Measurements from ENCODE around the gene MACROD2. TPM values are rescaled to one million over a fixed set of nuclear protein-coding genes. Genes with fewer than 3 reads are reported as not detected.

The MACROD2 gene
- total RNA-seq, 1 experiment from 2014 or later = 1.6 TPM

DNA sequence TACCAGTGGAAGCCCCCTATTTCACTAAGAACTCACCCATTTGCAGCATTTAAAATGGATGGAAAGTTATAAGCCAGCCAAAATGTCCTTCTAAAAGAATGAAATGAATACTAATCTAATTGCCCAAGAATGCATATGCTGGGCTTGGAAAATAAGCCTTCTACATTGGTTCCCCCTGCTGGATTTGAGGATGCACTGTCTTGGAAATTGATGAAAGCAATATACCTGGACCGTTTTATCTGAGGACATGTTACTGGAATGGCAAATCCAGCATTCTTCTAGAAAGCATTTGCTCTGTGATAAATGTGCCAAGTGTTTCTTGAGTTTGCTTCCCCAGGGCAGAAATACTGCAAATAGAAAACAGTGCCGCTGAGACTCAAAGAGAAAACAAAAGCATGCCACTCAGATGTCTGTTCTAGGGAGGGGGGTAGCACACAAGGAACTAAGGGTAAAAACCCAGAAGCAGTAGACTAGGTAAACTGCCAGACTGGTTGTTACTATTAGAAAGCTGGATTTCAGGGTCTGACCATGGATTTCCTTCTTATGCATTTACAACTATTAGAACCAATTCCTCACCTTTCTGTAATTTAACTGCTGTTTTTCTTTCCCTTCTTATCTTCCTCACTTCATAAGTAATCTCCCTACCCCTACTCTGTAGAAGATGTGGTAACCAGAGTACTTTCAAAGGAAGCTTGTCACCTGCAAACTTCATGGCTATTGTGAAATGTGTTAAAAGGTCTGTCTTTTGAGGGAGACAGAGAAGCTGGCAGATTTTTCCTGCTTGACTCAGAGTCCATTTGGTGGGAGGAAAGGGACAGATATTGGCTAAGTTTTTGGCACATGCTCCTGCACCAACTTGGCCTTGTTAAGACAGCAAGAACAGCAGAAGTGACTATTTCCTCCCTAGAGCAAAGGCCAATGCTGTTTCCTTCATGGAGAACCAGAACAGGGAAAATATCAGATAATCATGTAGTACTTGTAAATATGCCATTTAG, 1935.3 kb downstream of the MACROD2 start:
- no peak overlapping the region for H3K14ac ChIP-seq (ENCODE audit: insufficient read depth, low read length)
- H4K5ac ChIP-seq (ENCODE audit: insufficient read length, low read depth, low read length) = no peak overlapping the region
- H2BK15ac ChIP-seq (ENCODE audit: low read depth, low read length) = no peak overlapping the region
- H3K4me1 ChIP-seq (ENCODE audit: insufficient read depth, low read length) = no peaks in the 10 kb centered on the region; the same call in 1 of the 2 replicates
- no peaks in the 10 kb centered on the region for H4K20me1 ChIP-seq (ENCODE audit: control insufficient read depth, insufficient read depth, insufficient read length)
- H3K4ac ChIP-seq (ENCODE audit: low read depth, low read length) = no peak overlapping the region
- H3K18ac ChIP-seq (ENCODE audit: insufficient read length, low read depth, low read length) = no peak overlapping the region
- H3K4me2 ChIP-seq (ENCODE audit: insufficient read depth, insufficient read length, low read length) = no peak overlapping the region
- H3K9ac ChIP-seq (ENCODE audit: extremely low read depth, insufficient read length, low read length) = no peak overlapping the region
- H3K27me3 ChIP-seq (ENCODE audit: insufficient read depth, low read length) = no peaks in the 10 kb centered on the region
- no peak overlapping the region for H3K4me3 Mint-ChIP-seq
- peaks cover 0 to 10% (median 0%) of the 10 kb centered on the region in 3 experiments; a peak in 2 of 7 replicates for H3K36me3 Mint-ChIP-seq (ENCODE audit: insufficient read depth in 1 of 3, low read depth in 3 of 3)
- TF ChIP-seq, protein P1, sequence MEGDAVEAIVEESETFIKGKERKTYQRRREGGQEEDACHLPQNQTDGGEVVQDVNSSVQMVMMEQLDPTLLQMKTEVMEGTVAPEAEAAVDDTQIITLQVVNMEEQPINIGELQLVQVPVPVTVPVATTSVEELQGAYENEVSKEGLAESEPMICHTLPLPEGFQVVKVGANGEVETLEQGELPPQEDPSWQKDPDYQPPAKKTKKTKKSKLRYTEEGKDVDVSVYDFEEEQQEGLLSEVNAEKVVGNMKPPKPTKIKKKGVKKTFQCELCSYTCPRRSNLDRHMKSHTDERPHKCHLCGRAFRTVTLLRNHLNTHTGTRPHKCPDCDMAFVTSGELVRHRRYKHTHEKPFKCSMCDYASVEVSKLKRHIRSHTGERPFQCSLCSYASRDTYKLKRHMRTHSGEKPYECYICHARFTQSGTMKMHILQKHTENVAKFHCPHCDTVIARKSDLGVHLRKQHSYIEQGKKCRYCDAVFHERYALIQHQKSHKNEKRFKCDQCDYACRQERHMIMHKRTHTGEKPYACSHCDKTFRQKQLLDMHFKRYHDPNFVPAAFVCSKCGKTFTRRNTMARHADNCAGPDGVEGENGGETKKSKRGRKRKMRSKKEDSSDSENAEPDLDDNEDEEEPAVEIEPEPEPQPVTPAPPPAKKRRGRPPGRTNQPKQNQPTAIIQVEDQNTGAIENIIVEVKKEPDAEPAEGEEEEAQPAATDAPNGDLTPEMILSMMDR (conservative IDR thresholded peaks at IDR 0.05) = peak; percentile 71
- no peaks in the 10 kb centered on the region for H3K23me2 ChIP-seq (ENCODE audit: insufficient read length, low read depth, low read length, poor library complexity, severe bottlenecking)
- H2BK120ac ChIP-seq (ENCODE audit: low read depth, low read length, poor library complexity, severe bottlenecking) = no peak overlapping the region
- no peak overlapping the region for H3K27ac Mint-ChIP-seq
- H3K79me2 ChIP-seq (ENCODE audit: insufficient read depth, low read length) = no peaks in the 10 kb centered on the region
- no peak overlapping the region for H4K91ac ChIP-seq (ENCODE audit: insufficient read length, low read depth, low read length)
- DNase-seq = no peak
- no peak overlapping the region for H3T11ph ChIP-seq (ENCODE audit: low read length)
- no peak overlapping the region for H2BK5ac ChIP-seq (ENCODE audit: insufficient read length, low read length)
- H3K27ac ChIP-seq (ENCODE audit: insufficient read length, low read depth, low read length) = no peak overlapping the region
- H3K79me1 ChIP-seq (ENCODE audit: insufficient read depth, low read depth, low read length, poor library complexity, severe bottlenecking) = no peaks in the 10 kb centered on the region
- H3K27me3 Mint-ChIP-seq (ENCODE audit: low read depth) = no peaks in the 10 kb centered on the region; the same call in 1 of the 2 replicates
- no peak overlapping the region for H4K8ac ChIP-seq (replicated peaks; ENCODE audit: insufficient read length, low read depth, low read length)
- peaks cover 5% of the 10 kb centered on the region in 2 experiments; a peak in 4 of 5 replicates for H3K9me3 Mint-ChIP-seq
- H2BK12ac ChIP-seq (ENCODE audit: insufficient read length, low read depth, low read length) = no peak overlapping the region
- H3K23ac ChIP-seq (ENCODE audit: insufficient read length, low read depth, low read length) = no peak overlapping the region
- WGBS (ENCODE audit: extremely low coverage, insufficient read length, low lambda C conversion rate) = no CpG with 5 or more reads among the region's 2 CpGs
- H3K4me1 Mint-ChIP-seq = peaks cover 0 to 4% of the 10 kb centered on the region in 2 experiments; a peak in 1 of 4 replicates
- no peaks in the 10 kb centered on the region for H3K9me3 ChIP-seq (ENCODE audit: control insufficient read depth, low read depth, low read length)
- H3K56ac ChIP-seq (ENCODE audit: insufficient read length, low read depth, low read length) = no peak overlapping the region
- H2BK20ac ChIP-seq (ENCODE audit: low read depth, low read length, poor library complexity, severe bottlenecking) = no peak overlapping the region
- no peak overlapping the region for H2AFZ ChIP-seq (ENCODE audit: low read length)
- H2AK5ac ChIP-seq (ENCODE audit: insufficient read length, low read length) = no peak overlapping the region

Measured in H9 (cell line).